Measurements from ENCODE around the gene GOLGA8R. TPM values are rescaled to one million over a fixed set of nuclear protein-coding genes. Genes with fewer than 3 reads are reported as not detected.

The GOLGA8R gene
- total RNA-seq, 4 donors from 2014 or later: 0.36 to 1.1 (median 1.00) TPM

Other genes starting within 250 kb of the GOLGA8R start
- gene CHRFAM7A, start 20.7 kb downstream of the GOLGA8R start, total RNA-seq: 1 to 10 TPM in 1 of 4 donors, under 1 TPM in 2, not detected in 1; 0.07 to 8.5 (median 0.13) TPM
- gene GOLGA8Q, start 137.8 kb upstream of the GOLGA8R start, total RNA-seq: under 1 TPM in 3 of 4 donors, not detected in 1; 0.41 to 0.97 (median 0.42) TPM
- not detected for gene GOLGA8H, start 189.8 kb upstream of the GOLGA8R start, total RNA-seq

All from gastrocnemius medialis (tissue), 4 donors.